Activated B cell treated with CpG ODN at 0.5 μM for 24 hours (primary cell): Measurements from ENCODE around the gene TSR2. TPM values are rescaled to one million over a fixed set of nuclear protein-coding genes. Genes with fewer than 3 reads are reported as not detected.

Experiments used
- ATAC-seq: fragments of 200-7000 bp; cut with Tn5 transposase; one replicate; pipeline ENCODE4 v1.10.0; 2021; ENCODE audit warnings: low read depth, mild to moderate bottlenecking, moderate library complexity
- CTCF ChIA-PET: fragments of 350-600 bp; sonication (Branson Sonifier 250); formaldehyde crosslinking; loops from one replicate; lab custom pipeline; 2021; ENCODE audit warnings: antibody characterized with exemption; lab: Charles Lee
- POLR2A ChIA-PET: fragments of 350-600 bp; sonication (Branson Sonifier 250); formaldehyde crosslinking; loops from one replicate; lab custom pipeline; 2021; ENCODE audit warnings: antibody characterized with exemption; lab: Charles Lee
- DNase-seq: peaks from one replicate; pipeline ENCODE4 v3.0.0; 2022
- H3K27ac Mint-ChIP-seq: one replicate; pipeline ENCODE4 v1.8.0; 2020; ENCODE audit warnings: mixed read lengths
- H3K27me3 Mint-ChIP-seq: one replicate; pipeline ENCODE4 v1.8.0; 2021; ENCODE audit warnings: mixed read lengths
- H3K36me3 Mint-ChIP-seq: one replicate; pipeline ENCODE4 v1.8.0; 2021; ENCODE audit warnings: low read depth, mixed read lengths
- H3K4me1 Mint-ChIP-seq: one replicate; pipeline ENCODE4 v1.8.0; 2021; ENCODE audit warnings: mixed read lengths
- H3K4me3 Mint-ChIP-seq: one replicate; pipeline ENCODE4 v1.8.0; 2020; ENCODE audit warnings: mild to moderate bottlenecking, mixed read lengths
- H3K9me3 Mint-ChIP-seq: one replicate; pipeline ENCODE4 v1.8.0; 2020; ENCODE audit warnings: mixed read lengths
- CTCF ChIP-seq: fragments of 200-600 bp; IDR thresholded peaks from one replicate; pipeline ENCODE4 v1.8.0; 2022; ENCODE audit warnings: antibody characterized with exemption, mild to moderate bottlenecking
- intact Hi-C: fragments of 100-400 bp; cut with micrococcal nuclease; formaldehyde crosslinking; loops from one replicate; pipeline ENCODE4 v1.15.1; 2024
- total RNA-seq: library from RNA; stranded (reverse); gene quantifications from 2 replicates; pipeline ENCODE4 v1.2.3, GENCODE V29; 2022

The TSR2 gene, protein sequence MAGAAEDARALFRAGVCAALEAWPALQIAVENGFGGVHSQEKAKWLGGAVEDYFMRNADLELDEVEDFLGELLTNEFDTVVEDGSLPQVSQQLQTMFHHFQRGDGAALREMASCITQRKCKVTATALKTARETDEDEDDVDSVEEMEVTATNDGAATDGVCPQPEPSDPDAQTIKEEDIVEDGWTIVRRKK
- 35.9 and 42.4 TPM in 2 replicates for total RNA-seq

DNA sequence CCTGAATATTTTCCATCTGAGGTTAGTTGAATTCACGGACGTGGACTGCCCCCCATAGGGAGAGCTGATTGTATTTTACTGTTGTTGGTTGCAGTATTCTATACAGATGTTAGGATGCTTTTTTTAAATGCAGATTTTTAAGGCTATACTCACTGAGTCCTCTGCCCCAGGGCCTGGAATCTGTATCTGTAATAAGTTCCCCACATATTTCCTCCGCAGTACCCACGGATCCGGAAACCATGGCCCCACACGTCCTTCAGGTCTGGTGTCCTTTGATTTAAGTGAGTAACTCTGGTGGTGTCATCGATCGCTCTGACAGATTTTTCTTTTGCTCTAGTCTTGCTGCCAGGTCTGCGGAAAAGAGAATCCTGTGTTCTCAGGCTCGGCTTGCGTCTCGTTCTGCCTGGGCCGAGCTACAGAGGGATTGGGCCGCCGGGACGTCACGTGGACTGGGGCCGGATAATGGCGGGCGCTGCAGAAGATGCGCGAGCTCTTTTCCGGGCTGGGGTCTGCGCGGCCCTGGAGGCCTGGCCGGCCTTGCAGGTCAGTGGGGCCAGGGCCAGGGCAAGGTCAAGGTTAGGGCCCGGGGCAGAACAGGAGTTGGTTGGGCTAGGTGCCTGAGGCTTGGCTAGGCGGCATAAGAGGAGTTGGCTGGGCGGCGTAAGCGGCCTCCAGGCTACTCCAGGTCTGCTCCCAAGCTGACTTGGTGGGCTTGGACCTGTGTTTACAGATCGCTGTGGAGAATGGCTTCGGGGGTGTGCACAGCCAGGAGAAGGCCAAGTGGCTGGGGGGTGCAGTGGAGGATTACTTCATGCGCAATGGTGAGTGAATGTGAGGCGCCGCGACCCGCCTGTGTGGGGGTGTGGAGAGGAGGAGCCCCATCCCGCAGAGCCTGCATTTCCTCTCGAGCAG lies at the start of gene TSR2:
TSR2 (plus strand) TSS at position 445 of the 912 bp plus-strand sequence; CDS start at position 463, 18 bp downstream.
- ChIA-PET POLR2A (interaction anchor here (0.7 to 2.1 kb wide), 6 partner anchors 89 to 560 kb away, joined by 3 to 11 read pairs (median 7); partner anchors contain the start of genes APEX2, FAM120C, GNL3L and PHF8), CTCF (no interaction called here)
- H3K4me3 Mint-ChIP-seq: peak within 1 kb of the TSS; percentile 91
- intact Hi-C loops: loop anchor here (1.0 to 10.0 kb wide), 8 partner anchors 90 to 1277 kb away; partner anchors contain the start of genes APEX2, FAM120C, GNL3L and PHF8
- no peak for TF ChIP-seq CTCF
- H3K4me1 Mint-ChIP-seq: peaks cover 29% of the 10 kb centered on the region
- no peaks in the 10 kb centered on the region for H3K27me3 Mint-ChIP-seq
- H3K9me3 Mint-ChIP-seq: no peaks in the 10 kb centered on the region
- ATAC-seq (peak; percentile 98), DNase-seq (peak; percentile 59)
- H3K27ac Mint-ChIP-seq: peak within 1 kb of the TSS; percentile 76
- peaks cover 30% of the 10 kb centered on the region for H3K36me3 Mint-ChIP-seq

DNA sequence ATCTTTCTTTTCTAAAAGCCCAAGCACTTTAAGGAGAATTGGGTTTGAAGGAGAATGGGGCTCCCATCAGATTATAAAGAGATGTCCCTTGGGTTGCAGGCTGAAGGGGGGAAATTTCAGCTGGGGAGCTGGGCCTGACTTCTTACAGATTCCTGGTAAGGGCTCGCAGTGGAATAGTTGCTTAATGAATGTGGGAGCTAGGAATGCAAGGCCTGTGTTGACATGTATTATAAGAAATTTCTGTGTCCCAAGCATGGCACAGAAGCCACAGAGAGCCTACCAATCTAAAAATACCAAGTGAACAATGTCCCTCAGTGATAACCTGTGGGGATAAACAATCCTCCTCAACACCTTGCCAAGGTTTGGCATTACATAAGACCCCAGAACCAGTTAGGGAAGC lies 43.1 kb upstream of the TSR2 start:
- no peak for TF ChIP-seq CTCF
- Mint-ChIP-seq H3K36me3 (no peaks in the 10 kb centered on the region), H3K4me3 (no peak overlapping the region), H3K27ac (no peak overlapping the region), H3K9me3 (no peaks in the 10 kb centered on the region), H3K27me3 (no peaks in the 10 kb centered on the region), H3K4me1 (no peaks in the 10 kb centered on the region)
- POLR2A ChIA-PET: no interaction called here
- intact Hi-C loops: no loop called here
- DNase-seq: no peak
- CTCF ChIA-PET: no interaction called here
- ATAC-seq: no peak

DNA sequence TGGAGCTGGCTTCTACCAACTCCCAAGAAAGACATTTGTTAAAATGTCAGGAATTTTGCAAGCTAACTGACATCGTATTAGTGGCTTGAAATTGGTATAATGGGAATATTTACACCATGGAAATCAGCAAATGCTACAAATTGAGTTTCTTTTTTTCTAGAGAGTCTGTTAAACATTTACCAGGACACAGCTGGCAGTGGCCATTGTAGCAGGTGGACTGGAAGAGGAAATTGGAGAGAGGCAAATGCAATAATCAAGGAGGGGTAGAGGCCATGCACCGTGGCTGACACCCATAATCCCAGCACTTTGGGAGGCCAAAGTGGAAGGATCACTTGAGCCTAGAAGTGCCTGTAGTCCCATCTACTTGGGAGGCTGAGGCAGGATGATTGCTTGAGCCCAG lies 32.9 kb upstream of the TSR2 start:
- H3K27me3 Mint-ChIP-seq: peaks cover 3% of the 10 kb centered on the region

GRCh38 chrX:54411732-54412131 lies 28.5 kb upstream of the TSR2 start:
- Mint-ChIP-seq H3K4me3 (no peak overlapping the region), H3K4me1 (peaks cover 2% of the 10 kb centered on the region), H3K27ac (no peak overlapping the region), H3K9me3 (no peaks in the 10 kb centered on the region), H3K27me3 (peaks cover 8% of the 10 kb centered on the region), H3K36me3 (no peaks in the 10 kb centered on the region)
- TF ChIP-seq CTCF: no peak
- no peak for ATAC-seq
- intact Hi-C loops: no loop called here
- no peak for DNase-seq
- CTCF ChIA-PET: no interaction called here
- POLR2A ChIA-PET: no interaction called here

More for the DNA sequence above, 32.9 kb upstream of the TSR2 start:
- no peak for TF ChIP-seq CTCF
- Mint-ChIP-seq H3K4me3 (no peak overlapping the region), H3K36me3 (no peaks in the 10 kb centered on the region), H3K9me3 (no peaks in the 10 kb centered on the region), H3K4me1 (peaks cover 2% of the 10 kb centered on the region), H3K27ac (no peak overlapping the region)
- ATAC-seq (no peak), DNase-seq (no peak)
- ChIA-PET CTCF (no interaction called here), POLR2A (no interaction called here)
- intact Hi-C loops: no loop called here

- no peak for TF ChIP-seq CTCF
- Mint-ChIP-seq H3K4me1 (peaks cover 2% of the 10 kb centered on the region), H3K4me3 (no peak overlapping the region), H3K9me3 (no peaks in the 10 kb centered on the region), H3K27me3 (peaks cover 12% of the 10 kb centered on the region), H3K36me3 (no peaks in the 10 kb centered on the region), H3K27ac (no peak overlapping the region)
- POLR2A ChIA-PET: no interaction called here
- CTCF ChIA-PET: no interaction called here
- intact Hi-C loops: no loop called here
- ATAC-seq (no peak), DNase-seq (no peak)
Observed at GRCh38 chrX:54413753-54414152, 26.5 kb upstream of the TSR2 start.
